Measurements from ENCODE around the gene MATR3.
A peak's percentile ranks its signal among the peaks of the same experiment; 100 is the strongest.

Gene MATR3

GRCh38 chr5:139293507-139294373 lies at the start of gene MATR3:
TSS of gene MATR3 (plus strand) at chr5:139293740. CDS start at chr5:139307416, 13,676 bp downstream.
- peak within 1 kb of the TSS; percentile 98 for H3K27ac Mint-ChIP-seq
- peak; percentile 86 for ATAC-seq (ENCODE audit: low read depth)
- H3K4me1 Mint-ChIP-seq: peaks cover 29% of the 10 kb centered on the region
- H3K4me3 Mint-ChIP-seq: peak within 1 kb of the TSS; percentile 96
- H3K27me3 Mint-ChIP-seq: no peaks in the 10 kb centered on the region
- peak; percentile 91 for DNase-seq (ENCODE audit: low spot score in 2 of 2)
- peaks cover 2% of the 10 kb centered on the region for H3K36me3 Mint-ChIP-seq
- H3K9me3 Mint-ChIP-seq: no peaks in the 10 kb centered on the region

GRCh38 chr5:139245637-139246339 lies 47.8 kb upstream of the MATR3 start:
- no peaks in the 10 kb centered on the region for H3K9me3 Mint-ChIP-seq
- peaks cover 3% of the 10 kb centered on the region for H3K27me3 Mint-ChIP-seq
- no peaks in the 10 kb centered on the region for H3K4me1 Mint-ChIP-seq
- DNase-seq (ENCODE audit: low spot score in 2 of 2) (no peak), ATAC-seq (ENCODE audit: low read depth) (no peak)
- no peaks in the 10 kb centered on the region for H3K36me3 Mint-ChIP-seq
- H3K27ac Mint-ChIP-seq: no peak overlapping the region
- H3K4me3 Mint-ChIP-seq: no peak overlapping the region

GRCh38 chr5:139246394-139246793 lies 47.1 kb upstream of the MATR3 start:
- Mint-ChIP-seq H3K9me3 (no peaks in the 10 kb centered on the region), H3K36me3 (no peaks in the 10 kb centered on the region), H3K27ac (no peak overlapping the region), H3K4me3 (no peak overlapping the region), H3K4me1 (peaks cover 3% of the 10 kb centered on the region), H3K27me3 (peaks cover 1% of the 10 kb centered on the region)
- DNase-seq (ENCODE audit: low spot score in 2 of 2): no peak
- no peak for ATAC-seq (ENCODE audit: low read depth)

- no peaks in the 10 kb centered on the region for H3K36me3 Mint-ChIP-seq
- no peak overlapping the region for H3K27ac Mint-ChIP-seq
- no peak for DNase-seq (ENCODE audit: low spot score in 2 of 2)
- H3K9me3 Mint-ChIP-seq: no peaks in the 10 kb centered on the region
- H3K27me3 Mint-ChIP-seq: no peaks in the 10 kb centered on the region
- no peak overlapping the region for H3K4me3 Mint-ChIP-seq
- H3K4me1 Mint-ChIP-seq: peaks cover 5% of the 10 kb centered on the region
- no peak for ATAC-seq (ENCODE audit: low read depth)
These were observed 44.6 kb upstream of the MATR3 start for GRCh38 chr5:139248826-139249453.

GRCh38 chr5:139251281-139251687 lies 42.3 kb upstream of the MATR3 start:
- ATAC-seq (ENCODE audit: low read depth) (peak; percentile 78), DNase-seq (ENCODE audit: low spot score in 2 of 2) (peak; percentile 32 to 43)
- H3K9me3 Mint-ChIP-seq: no peaks in the 10 kb centered on the region
- peak overlapping the region; percentile 45 for H3K27ac Mint-ChIP-seq
- no peak overlapping the region for H3K4me3 Mint-ChIP-seq
- H3K27me3 Mint-ChIP-seq: no peaks in the 10 kb centered on the region
- no peaks in the 10 kb centered on the region for H3K36me3 Mint-ChIP-seq
- H3K4me1 Mint-ChIP-seq: peaks cover 5% of the 10 kb centered on the region

GRCh38 chr5:139251695-139252288 lies 41.7 kb upstream of the MATR3 start:
- no peaks in the 10 kb centered on the region for H3K9me3 Mint-ChIP-seq
- H3K4me1 Mint-ChIP-seq: peaks cover 5% of the 10 kb centered on the region
- no peak overlapping the region for H3K4me3 Mint-ChIP-seq
- DNase-seq (ENCODE audit: low spot score in 2 of 2): no peak
- H3K27me3 Mint-ChIP-seq: no peaks in the 10 kb centered on the region
- ATAC-seq (ENCODE audit: low read depth): no peak
- no peak overlapping the region for H3K27ac Mint-ChIP-seq
- H3K36me3 Mint-ChIP-seq: no peaks in the 10 kb centered on the region

- Mint-ChIP-seq H3K27me3 (no peaks in the 10 kb centered on the region), H3K27ac (no peak overlapping the region), H3K4me1 (peaks cover 5% of the 10 kb centered on the region), H3K36me3 (no peaks in the 10 kb centered on the region), H3K9me3 (no peaks in the 10 kb centered on the region), H3K4me3 (no peak overlapping the region)
- DNase-seq (ENCODE audit: low spot score in 2 of 2) (no peak), ATAC-seq (ENCODE audit: low read depth) (no peak)
These were observed 40.4 kb upstream of the MATR3 start for GRCh38 chr5:139253115-139253514.

GRCh38 chr5:139256820-139257219 lies 36.7 kb upstream of the MATR3 start:
- ATAC-seq (ENCODE audit: low read depth): no peak
- H3K9me3 Mint-ChIP-seq: no peaks in the 10 kb centered on the region
- no peak for DNase-seq (ENCODE audit: low spot score in 2 of 2)
- H3K4me3 Mint-ChIP-seq: no peak overlapping the region
- H3K36me3 Mint-ChIP-seq: no peaks in the 10 kb centered on the region
- no peak overlapping the region for H3K27ac Mint-ChIP-seq
- H3K27me3 Mint-ChIP-seq: peaks cover 5% of the 10 kb centered on the region
- H3K4me1 Mint-ChIP-seq: peaks cover under 1% of the 10 kb centered on the region

- peaks cover 7% of the 10 kb centered on the region for H3K27me3 Mint-ChIP-seq
- H3K4me3 Mint-ChIP-seq: no peak overlapping the region
- no peak overlapping the region for H3K27ac Mint-ChIP-seq
- no peaks in the 10 kb centered on the region for H3K4me1 Mint-ChIP-seq
- no peak for ATAC-seq (ENCODE audit: low read depth)
- DNase-seq (ENCODE audit: low spot score in 2 of 2): no peak
- no peaks in the 10 kb centered on the region for H3K9me3 Mint-ChIP-seq
- no peaks in the 10 kb centered on the region for H3K36me3 Mint-ChIP-seq
These were observed 31.3 kb upstream of the MATR3 start for GRCh38 chr5:139262059-139262741.

- ATAC-seq (ENCODE audit: low read depth) (peak; percentile 90), DNase-seq (ENCODE audit: low spot score in 2 of 2) (peak; percentile 20)
- no peaks in the 10 kb centered on the region for H3K4me1 Mint-ChIP-seq
- H3K4me3 Mint-ChIP-seq: no peak overlapping the region
- H3K27me3 Mint-ChIP-seq: peaks cover 7% of the 10 kb centered on the region
- no peaks in the 10 kb centered on the region for H3K36me3 Mint-ChIP-seq
- H3K27ac Mint-ChIP-seq: no peak overlapping the region
- no peaks in the 10 kb centered on the region for H3K9me3 Mint-ChIP-seq
These were observed 30.6 kb upstream of the MATR3 start for GRCh38 chr5:139262742-139263445.

GRCh38 chr5:139263536-139263935 lies 30.0 kb upstream of the MATR3 start:
- no peak for ATAC-seq (ENCODE audit: low read depth)
- peaks cover 5% of the 10 kb centered on the region for H3K4me1 Mint-ChIP-seq
- H3K9me3 Mint-ChIP-seq: no peaks in the 10 kb centered on the region
- H3K4me3 Mint-ChIP-seq: no peak overlapping the region
- no peaks in the 10 kb centered on the region for H3K36me3 Mint-ChIP-seq
- H3K27ac Mint-ChIP-seq: no peak overlapping the region
- DNase-seq (ENCODE audit: low spot score in 2 of 2): no peak
- H3K27me3 Mint-ChIP-seq: peaks cover 7% of the 10 kb centered on the region

GRCh38 chr5:139263946-139264345 lies 29.6 kb upstream of the MATR3 start:
- Mint-ChIP-seq H3K36me3 (no peaks in the 10 kb centered on the region), H3K4me3 (no peak overlapping the region), H3K27me3 (peaks cover 7% of the 10 kb centered on the region), H3K9me3 (no peaks in the 10 kb centered on the region), H3K4me1 (peaks cover 5% of the 10 kb centered on the region), H3K27ac (no peak overlapping the region)
- no peak for ATAC-seq (ENCODE audit: low read depth)
- DNase-seq (ENCODE audit: low spot score in 2 of 2): no peak

- H3K27me3 Mint-ChIP-seq: peaks cover 4% of the 10 kb centered on the region
- H3K27ac Mint-ChIP-seq: no peak overlapping the region
- no peak overlapping the region for H3K4me3 Mint-ChIP-seq
- H3K4me1 Mint-ChIP-seq: peaks cover 5% of the 10 kb centered on the region
- no peak for DNase-seq (ENCODE audit: low spot score in 2 of 2)
- ATAC-seq (ENCODE audit: low read depth): no peak
- no peaks in the 10 kb centered on the region for H3K9me3 Mint-ChIP-seq
- H3K36me3 Mint-ChIP-seq: no peaks in the 10 kb centered on the region
These were observed 28.5 kb upstream of the MATR3 start for GRCh38 chr5:139265001-139265400.
